Muscle of arm (tissue), 14 donors: ENCODE data around the gene YTHDF2. TPM values are rescaled to one million over a fixed set of nuclear protein-coding genes. Genes with fewer than 3 reads are reported as not detected.
"Not testable (repeated sequence)": the region's sequence is repeated elsewhere in the genome, so short reads cannot be mapped to it uniquely, and the experiment has no call there.

Experiments
- DNase-seq: peaks from one replicate; pipeline ENCODE4 v3.0.0-alpha.2; 2013
- long read RNA-seq, 11 donors: transcript quantifications; one replicate each; lab custom pipeline, GENCODE V29; 2026
- polyA plus RNA-seq, 12 donors: library from polyadenylated mRNA; unstranded; fragments of 120-200 nt; gene quantifications; one replicate each; pipeline ENCODE4 v1.2.1, GENCODE V29; 2013; ENCODE audit not compliant: insufficient read length in 12 of 12

YTHDF2 gene
- 100 to 1,000 TPM in 1 of 12 donors, 10 to 100 TPM in 11; 47.6 to 318 (median 57.1) TPM for polyA plus RNA-seq
- long read RNA-seq, donor 1, transcript YTHDF2-201 (5 exons, 2,925 nt) = major isoform, 11 of 36 reads
- long read RNA-seq, donor 1, partial matches to known transcripts = 25 of 36 reads
- long read RNA-seq, donor 1, other reads (novel, unspliced or antisense) = 0 of 36 reads
- long read RNA-seq, donor 2, transcript YTHDF2-201 (5 exons, 2,925 nt) = major isoform, 32 of 56 reads
- long read RNA-seq, donor 2, partial matches to known transcripts = 14 of 56 reads
- long read RNA-seq, donor 2, other reads (novel, unspliced or antisense) = 8 of 56 reads
- long read RNA-seq, donor 3, transcript YTHDF2-201 (5 exons, 2,925 nt) = major isoform, 10 of 21 reads
- long read RNA-seq, donor 3, partial matches to known transcripts = 10 of 21 reads
- long read RNA-seq, donor 3, other reads (novel, unspliced or antisense) = 0 of 21 reads
- long read RNA-seq, donor 4, transcript YTHDF2-201 (5 exons, 2,925 nt) = major isoform, 5 of 5 reads
- long read RNA-seq, donor 4, partial matches to known transcripts = 0 of 5 reads
- long read RNA-seq, donor 4, other reads (novel, unspliced or antisense) = 0 of 5 reads
- long read RNA-seq, donor 5, transcript YTHDF2-201 (5 exons, 2,925 nt) = major isoform, 25 of 74 reads
- long read RNA-seq, donor 5, partial matches to known transcripts = 36 of 74 reads
- long read RNA-seq, donor 5, other reads (novel, unspliced or antisense) = 11 of 74 reads
- long read RNA-seq, donor 6, transcript YTHDF2-201 (5 exons, 2,925 nt) = major isoform, 5 of 6 reads
- long read RNA-seq, donor 6, partial matches to known transcripts = 0 of 6 reads
- long read RNA-seq, donor 6, other reads (novel, unspliced or antisense) = 0 of 6 reads
- long read RNA-seq, donor 7, transcript YTHDF2-201 (5 exons, 2,925 nt) = major isoform, 9 of 9 reads
- long read RNA-seq, donor 7, partial matches to known transcripts = 0 of 9 reads
- long read RNA-seq, donor 7, other reads (novel, unspliced or antisense) = 0 of 9 reads
- long read RNA-seq, donor 8, transcript YTHDF2-201 (5 exons, 2,925 nt) = major isoform, 13 of 65 reads
- long read RNA-seq, donor 8, partial matches to known transcripts = 43 of 65 reads
- long read RNA-seq, donor 8, other reads (novel, unspliced or antisense) = 8 of 65 reads
- long read RNA-seq, donor 9, transcript YTHDF2-201 (5 exons, 2,925 nt) = major isoform, 6 of 27 reads
- long read RNA-seq, donor 9, partial matches to known transcripts = 21 of 27 reads
- long read RNA-seq, donor 9, other reads (novel, unspliced or antisense) = 0 of 27 reads
- long read RNA-seq, donor 10, transcript YTHDF2-201 (5 exons, 2,925 nt) = major isoform, 18 of 35 reads
- long read RNA-seq, donor 10, partial matches to known transcripts = 16 of 35 reads
- long read RNA-seq, donor 10, other reads (novel, unspliced or antisense) = 0 of 35 reads
- long read RNA-seq, donor 11, transcript YTHDF2-201 (5 exons, 2,925 nt) = major isoform, 21 of 33 reads
- long read RNA-seq, donor 11, partial matches to known transcripts = 11 of 33 reads
- long read RNA-seq, donor 11, other reads (novel, unspliced or antisense) = 0 of 33 reads

GRCh38 chr1:28736450-28737306 lies at the start of gene YTHDF2:
YTHDF2 (plus strand) TSS chr1:28736940; CDS start chr1:28737121, 181 bp downstream.
- peak; percentile 97 for DNase-seq

GRCh38 chr1:28691627-28692026 lies 45.1 kb upstream of the YTHDF2 start:
- DNase-seq = not testable (repeated sequence)

GRCh38 chr1:28703629-28704028 lies 33.1 kb upstream of the YTHDF2 start:
- no peak for DNase-seq

DNA sequence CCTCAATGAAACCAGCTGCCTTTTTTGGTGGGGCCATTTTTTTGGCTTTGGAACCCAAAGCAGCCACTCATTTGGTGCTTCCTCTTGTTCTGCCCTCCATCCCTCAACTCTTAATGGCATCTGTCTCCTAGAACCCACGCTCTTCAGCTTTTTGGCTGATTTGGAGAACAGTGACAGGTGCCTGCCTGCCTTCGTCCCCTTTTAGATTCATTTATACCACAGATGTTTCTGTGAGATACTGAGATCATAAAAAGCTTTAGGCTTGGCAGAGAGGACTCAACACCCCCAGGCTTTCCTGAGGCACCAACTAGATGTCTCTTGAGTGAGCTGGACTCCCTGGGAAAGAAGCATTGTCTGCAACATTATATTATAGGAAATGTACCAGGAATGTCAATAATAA lies 20.4 kb upstream of the YTHDF2 start:
- DNase-seq = no peak

GRCh38 chr1:28718166-28718565 lies 18.6 kb upstream of the YTHDF2 start:
- DNase-seq = no peak

- peak; percentile 6 for DNase-seq
Observed at GRCh38 chr1:28718586-28719331, 18.0 kb upstream of the YTHDF2 start.

GRCh38 chr1:28719332-28719619 lies 17.5 kb upstream of the YTHDF2 start:
- DNase-seq = no peak

GRCh38 chr1:28720376-28720775 lies 16.4 kb upstream of the YTHDF2 start:
- DNase-seq = no peak

- not testable (repeated sequence) for DNase-seq
Observed at GRCh38 chr1:28721927-28722326, 14.8 kb upstream of the YTHDF2 start.

- not testable (repeated sequence) for DNase-seq
Observed at GRCh38 chr1:28725365-28725764, 11.4 kb upstream of the YTHDF2 start.

DNA sequence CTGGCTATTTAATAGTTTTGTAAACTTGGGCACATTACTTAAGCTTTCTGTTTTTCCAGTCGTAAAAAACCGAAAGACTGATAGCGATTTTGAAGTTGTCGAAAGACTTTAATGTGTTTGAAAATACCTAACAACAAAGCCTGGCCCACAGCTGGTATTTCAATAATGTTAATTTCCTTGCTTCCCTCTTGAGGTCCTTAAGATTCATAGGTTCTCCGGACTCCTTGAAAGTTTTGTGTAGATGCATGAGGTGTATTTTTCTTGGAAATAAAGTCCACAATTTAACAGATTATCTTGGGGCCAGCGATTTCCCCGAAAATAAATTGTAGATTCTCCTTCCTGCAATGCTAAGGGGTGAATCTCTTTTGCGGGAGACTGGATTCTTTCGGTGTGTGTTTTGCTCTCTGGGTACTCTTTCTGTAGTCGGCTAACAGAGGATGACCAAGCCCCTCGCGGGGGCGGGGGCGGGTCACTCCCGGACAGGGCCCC lies 735 bp upstream of the YTHDF2 start:
- no peak for DNase-seq

DNA sequence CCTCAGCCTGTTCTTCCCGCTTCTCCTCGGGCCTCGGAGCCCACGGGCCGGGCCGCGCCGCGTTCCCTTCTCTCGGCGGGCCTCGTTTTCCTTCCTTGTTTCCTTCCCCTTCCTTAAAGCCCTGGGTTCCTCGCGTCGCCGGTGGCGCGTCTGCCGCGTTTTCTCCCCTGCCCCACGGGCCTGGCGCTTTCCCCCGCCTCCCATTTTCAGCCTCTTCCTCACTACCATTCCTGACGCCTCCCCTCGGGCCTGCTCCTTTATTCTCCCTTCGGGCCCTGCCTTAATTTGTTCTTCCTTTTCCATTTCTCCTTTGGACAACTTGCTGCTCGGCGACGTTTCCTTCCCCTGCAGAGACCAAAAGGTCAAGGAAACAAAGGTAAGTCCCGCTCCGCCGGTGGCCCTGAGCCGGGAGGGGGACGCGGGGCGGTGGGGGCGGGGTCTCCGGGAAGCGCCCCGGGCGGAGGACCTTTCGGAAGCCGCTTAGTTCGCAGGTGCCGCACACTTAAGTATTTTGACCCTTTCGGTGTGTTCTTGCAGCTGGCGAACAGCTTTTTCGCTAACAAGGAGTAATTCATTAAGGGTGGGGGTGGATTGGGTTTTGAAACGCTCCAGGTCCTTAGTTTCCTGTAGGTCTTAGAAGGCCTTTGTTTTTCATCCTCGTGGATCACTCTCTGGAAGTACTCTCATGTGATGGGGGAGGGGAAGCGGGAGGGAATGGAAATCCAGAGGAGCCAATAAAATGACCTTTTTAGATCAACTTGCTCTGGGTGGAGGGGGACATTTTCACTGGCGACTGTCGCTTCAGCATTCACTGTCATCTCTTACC lies 780 bp downstream of the YTHDF2 start:
- DNase-seq = peak; percentile 21

- DNase-seq = no peak
Observed at GRCh38 chr1:28740118-28740517, 3.4 kb downstream of the YTHDF2 start.

- no peak for DNase-seq
Observed at GRCh38 chr1:28744184-28744583, 7.4 kb downstream of the YTHDF2 start.

DNA sequence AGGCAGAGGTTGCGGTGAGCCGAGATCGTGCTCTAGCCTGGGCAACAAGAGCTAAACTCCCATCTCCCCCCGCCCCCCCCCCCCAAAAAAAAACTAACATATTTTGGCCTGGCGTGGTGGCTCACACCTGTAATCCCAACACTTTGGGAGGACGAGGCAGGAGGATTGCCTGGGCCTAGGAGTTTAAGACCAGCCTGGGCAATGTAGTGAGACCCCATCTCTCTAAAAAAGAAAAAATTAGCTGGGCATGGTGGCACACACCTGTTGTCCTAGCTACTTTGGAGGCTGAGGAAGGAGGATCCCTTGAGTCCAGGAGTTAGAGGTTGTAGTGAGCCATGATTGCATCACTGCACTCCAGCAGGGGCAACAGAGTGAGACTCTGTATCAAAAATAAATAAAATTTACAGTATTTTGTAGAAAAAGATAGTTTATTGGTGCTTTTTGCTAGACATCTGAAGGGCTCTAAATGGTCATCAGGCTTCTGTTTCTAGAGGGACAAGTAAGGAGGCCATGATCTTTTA lies 9.0 kb downstream of the YTHDF2 start:
- DNase-seq = no peak

DNA sequence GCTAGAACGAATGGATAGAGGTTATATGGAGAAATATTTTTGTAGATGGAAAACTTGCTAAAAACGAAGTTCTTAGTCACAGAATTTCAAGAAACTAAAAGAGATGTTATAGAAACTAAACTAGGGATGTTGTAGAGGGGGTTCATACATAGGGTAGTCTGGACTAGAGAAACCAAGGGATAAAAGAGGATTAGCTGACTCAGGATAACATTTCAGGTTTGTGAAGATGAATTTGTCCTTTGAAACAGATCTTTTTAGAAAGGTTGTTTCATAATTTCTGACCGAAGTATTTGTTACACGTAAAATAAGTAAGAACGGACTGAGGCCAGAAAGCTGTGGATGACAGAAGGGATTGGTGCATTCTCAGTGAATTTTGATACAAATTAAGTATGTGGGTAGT lies 13.6 kb downstream of the YTHDF2 start:
- DNase-seq = no peak

DNA sequence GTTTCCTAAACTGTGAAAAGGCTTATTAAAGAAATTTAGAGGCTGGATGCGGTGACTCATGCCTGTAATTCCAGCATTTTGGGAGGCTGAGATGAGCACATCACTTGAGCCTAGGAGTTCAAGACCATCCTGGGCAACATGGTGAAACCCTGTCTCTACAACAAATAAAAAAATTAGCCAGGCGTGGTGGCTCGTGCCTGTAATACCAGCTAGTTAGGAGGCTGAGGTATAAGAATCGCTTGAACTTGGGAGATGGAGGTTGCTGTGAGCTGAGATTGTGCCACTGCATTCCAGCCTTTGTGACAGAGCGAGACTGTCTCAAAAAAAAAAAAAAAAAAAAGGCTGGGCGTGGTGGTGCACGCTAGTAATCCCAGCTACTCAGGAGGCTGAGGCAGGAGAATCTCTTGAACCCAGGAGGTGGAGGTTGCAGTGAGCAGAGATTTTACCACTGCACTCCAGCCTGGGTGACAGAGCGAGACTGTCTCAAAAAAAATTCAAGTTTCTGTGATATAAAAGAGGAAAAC lies 14.1 kb downstream of the YTHDF2 start:
- DNase-seq = not testable (repeated sequence)
